OCI-LY3 (cell line): ENCODE measurements around the gene SIAE.

Source experiments
- H2AFZ ChIP-seq: fragments of 200-600, 300-600 bp; shearing (Covaris generic); 2 replicates; pipeline ENCODE4 v1.6.0; 2014; ENCODE audit warnings: antibody characterized with exemption, low read depth, low read length
- H3K27ac ChIP-seq: fragments of 200-600, 300-600 bp; sonication (generic); 2 replicates; pipeline ENCODE4 v1.5.1; 2014; ENCODE audit warnings: mild to moderate bottlenecking, low read length, moderate library complexity, mixed read lengths
- H3K27me3 ChIP-seq: fragments of 200-600, 300-600 bp; sonication (generic); 2 replicates; pipeline ENCODE4 v1.6.1; 2014; ENCODE audit warnings: low read depth, low read length, mixed read lengths
- H3K36me3 ChIP-seq: fragments of 200-600, 300-600 bp; sonication (generic); replicated peaks from 2 replicates; pipeline ENCODE3; 2014; ENCODE audit warnings: low read depth, low read length, mixed read lengths
- H3K4me1 ChIP-seq: fragments of 300-600, 200-600 bp; sonication (generic); 2 replicates; pipeline ENCODE4 v1.6.1; 2014; ENCODE audit warnings: low read length, mixed read lengths
- H3K4me2 ChIP-seq: fragments of 200-600, 300-600 bp; sonication (generic); 2 replicates; pipeline ENCODE4 v1.6.1; 2014; ENCODE audit warnings: low read length, mixed read lengths
- H3K4me3 ChIP-seq: fragments of 300-600, 200-600 bp; sonication (generic); 2 replicates; pipeline ENCODE4 v1.5.1; 2014; ENCODE audit warnings: antibody characterized with exemption, mild to moderate bottlenecking, low read length, moderate library complexity
- H3K79me2 ChIP-seq: fragments of 300-600, 200-600 bp; shearing (Covaris generic); 2 replicates; pipeline ENCODE4 v1.6.1; 2014; ENCODE audit warnings: mild to moderate bottlenecking, low read length, mixed read lengths
- H3K9ac ChIP-seq: fragments of 300-600, 200-600 bp; shearing (Covaris generic); 2 replicates; pipeline ENCODE4 v1.6.0; 2014; ENCODE audit warnings: mild to moderate bottlenecking, low read length, moderate library complexity
- H3K9me3 ChIP-seq: fragments of 200-600, 300-600 bp; shearing (Covaris generic); 2 replicates; pipeline ENCODE4 v1.6.1; 2014; ENCODE audit warnings: low read length, mixed read lengths; ENCODE audit not compliant: insufficient read depth
- H4K20me1 ChIP-seq: fragments of 200-600, 300-600 bp; sonication (generic); 2 replicates; pipeline ENCODE4 v1.6.1; 2016; ENCODE audit warnings: low read length, mixed read lengths; ENCODE audit not compliant: insufficient read depth
- EZH2phosphoT487 ChIP-seq: fragments of 200-600 bp; shearing (Covaris generic); IDR thresholded peaks from 2 replicates; pipeline ENCODE4 v1.6.1; 2018; ENCODE audit warnings: antibody characterized with exemption, mixed run types, low read depth
- TF ChIP-seq, protein P1 (sequence below): fragments of 200-600, 300-600 bp; sonication (generic); IDR thresholded peaks from 2 replicates; pipeline ENCODE4 v1.5.1; 2014; ENCODE audit warnings: antibody characterized with exemption, low read length, low read depth

Gene SIAE

DNA sequence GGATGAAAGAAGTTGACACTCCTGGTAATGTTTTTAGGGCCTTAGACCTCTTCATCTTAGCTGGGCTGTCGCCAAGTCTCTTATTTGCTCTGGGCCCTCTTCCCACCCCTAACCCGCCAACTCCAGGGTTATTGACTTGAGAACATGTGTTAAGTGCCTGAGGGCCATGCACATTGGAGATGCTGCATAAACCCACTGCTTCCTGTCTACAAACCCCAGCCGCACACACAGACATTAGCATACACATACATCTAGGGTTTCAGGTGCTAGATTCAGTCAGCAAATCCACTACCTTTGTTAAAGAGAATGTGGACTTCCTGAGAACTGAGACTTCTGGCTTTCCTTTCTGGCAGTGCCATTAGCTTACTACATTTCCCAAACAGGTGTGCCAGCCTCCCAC lies 61.5 kb downstream of the SIAE start:
- Histone ChIP-seq H3K9me3 (no peaks in the 10 kb centered on the region), H2AFZ (peak overlapping the region; percentile 44; the same call in 1 of the 2 replicates), H3K79me2 (no peaks in the 10 kb centered on the region), H3K4me1 (no peaks in the 10 kb centered on the region), H3K9ac (no peak overlapping the region), H3K4me3 (no peak overlapping the region), H3K27me3 (no peaks in the 10 kb centered on the region), H3K27ac (no peak overlapping the region), H3K4me2 (no peak overlapping the region), H4K20me1 (no peaks in the 10 kb centered on the region), H3K36me3 (no peaks in the 10 kb centered on the region)
- TF ChIP-seq, protein P1, sequence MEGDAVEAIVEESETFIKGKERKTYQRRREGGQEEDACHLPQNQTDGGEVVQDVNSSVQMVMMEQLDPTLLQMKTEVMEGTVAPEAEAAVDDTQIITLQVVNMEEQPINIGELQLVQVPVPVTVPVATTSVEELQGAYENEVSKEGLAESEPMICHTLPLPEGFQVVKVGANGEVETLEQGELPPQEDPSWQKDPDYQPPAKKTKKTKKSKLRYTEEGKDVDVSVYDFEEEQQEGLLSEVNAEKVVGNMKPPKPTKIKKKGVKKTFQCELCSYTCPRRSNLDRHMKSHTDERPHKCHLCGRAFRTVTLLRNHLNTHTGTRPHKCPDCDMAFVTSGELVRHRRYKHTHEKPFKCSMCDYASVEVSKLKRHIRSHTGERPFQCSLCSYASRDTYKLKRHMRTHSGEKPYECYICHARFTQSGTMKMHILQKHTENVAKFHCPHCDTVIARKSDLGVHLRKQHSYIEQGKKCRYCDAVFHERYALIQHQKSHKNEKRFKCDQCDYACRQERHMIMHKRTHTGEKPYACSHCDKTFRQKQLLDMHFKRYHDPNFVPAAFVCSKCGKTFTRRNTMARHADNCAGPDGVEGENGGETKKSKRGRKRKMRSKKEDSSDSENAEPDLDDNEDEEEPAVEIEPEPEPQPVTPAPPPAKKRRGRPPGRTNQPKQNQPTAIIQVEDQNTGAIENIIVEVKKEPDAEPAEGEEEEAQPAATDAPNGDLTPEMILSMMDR: no peak
- TF ChIP-seq EZH2phosphoT487: no peak

DNA sequence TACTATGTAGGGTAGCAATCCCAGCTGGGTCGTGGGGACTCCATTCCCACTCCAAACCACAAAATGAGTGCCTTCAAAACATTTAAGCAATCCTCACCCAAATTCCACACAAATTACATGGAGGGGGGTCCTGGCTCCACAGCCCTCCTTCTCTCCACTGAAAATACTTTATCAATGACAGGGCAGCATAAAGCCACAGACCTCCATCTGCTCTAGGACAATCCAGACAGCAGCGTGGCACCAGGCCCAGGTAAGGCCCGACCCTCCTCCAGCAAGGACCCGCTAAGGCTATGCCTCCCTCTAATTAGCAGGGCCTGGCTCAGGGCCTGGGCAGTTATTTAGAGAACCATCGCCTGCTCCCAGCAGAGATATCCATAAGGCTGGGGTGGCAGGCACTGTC lies 62.5 kb downstream of the SIAE start, which contains the start of gene PANX3:
Gene PANX3 (plus strand): TSS at position 365 of the 400 bp plus-strand sequence. CDS start 129 bp downstream, outside the sequence.
- no peak within 1 kb of the TSS for H3K4me2 ChIP-seq

GRCh38 chr11:124610295-124610694 lies 63.2 kb downstream of the SIAE start:
- no peaks in the 10 kb centered on the region for H3K27me3 ChIP-seq
- H3K27ac ChIP-seq: no peak overlapping the region
- no peaks in the 10 kb centered on the region for H4K20me1 ChIP-seq
- H2AFZ ChIP-seq: no peak overlapping the region
- TF ChIP-seq, protein P1: no peak
- no peak for TF ChIP-seq EZH2phosphoT487
- no peak overlapping the region for H3K9ac ChIP-seq
- peaks cover 10% of the 10 kb centered on the region for H3K4me1 ChIP-seq
- H3K4me3 ChIP-seq: no peak overlapping the region
- no peaks in the 10 kb centered on the region for H3K9me3 ChIP-seq
- no peaks in the 10 kb centered on the region for H3K36me3 ChIP-seq
- H3K79me2 ChIP-seq: no peaks in the 10 kb centered on the region
- H3K4me2 ChIP-seq: no peak overlapping the region

More for the DNA sequence above, 62.5 kb downstream of the SIAE start, which contains the start of gene PANX3:
- H3K27ac ChIP-seq: no peak within 1 kb of the TSS
- TF ChIP-seq, protein P1: no peak
- TF ChIP-seq EZH2phosphoT487: no peak
- H3K9ac ChIP-seq: no peak within 1 kb of the TSS
- no peak within 1 kb of the TSS for H3K4me3 ChIP-seq
- peak within 1 kb of the TSS; percentile 44; the same call in 1 of the 2 replicates for H2AFZ ChIP-seq
- H3K4me1 ChIP-seq: peaks cover 2% of the 10 kb centered on the region
- no peaks in the 10 kb centered on the region for H3K36me3 ChIP-seq
- H3K9me3 ChIP-seq: no peaks in the 10 kb centered on the region
- no peaks in the 10 kb centered on the region for H4K20me1 ChIP-seq
- no peaks in the 10 kb centered on the region for H3K79me2 ChIP-seq
- no peaks in the 10 kb centered on the region for H3K27me3 ChIP-seq

GRCh38 chr11:124608147-124608546 lies 65.4 kb downstream of the SIAE start:
- Histone ChIP-seq H3K9ac (no peak overlapping the region), H3K4me1 (peaks cover 12% of the 10 kb centered on the region), H3K27me3 (no peaks in the 10 kb centered on the region), H4K20me1 (no peaks in the 10 kb centered on the region), H3K4me3 (no peak overlapping the region), H3K36me3 (no peaks in the 10 kb centered on the region), H3K4me2 (no peak overlapping the region), H3K79me2 (no peaks in the 10 kb centered on the region), H3K9me3 (no peaks in the 10 kb centered on the region), H3K27ac (no peak overlapping the region), H2AFZ (no peak overlapping the region)
- TF ChIP-seq, protein P1: no peak
- no peak for TF ChIP-seq EZH2phosphoT487
